ENCODE measurements around the gene DOCK1.

The DOCK1 gene

GRCh38 chr10:127500127-127500526, 594.9 kb downstream of the DOCK1 start:
- DNase-seq, result no peak

Measured in stimulated activated CD4-positive, alpha-beta T cell treated with anti-CD3 and anti-CD28 coated beads, Interleukin-2, amount 100 ng/mL, for 24 hours (primary cell).